ENCODE data around the gene MFRP. TPM values are rescaled to one million over a fixed set of nuclear protein-coding genes. Genes with fewer than 3 reads are reported as not detected.
A peak's percentile ranks its signal among the peaks of the same experiment; 100 is the strongest.

The MFRP gene
- total and polyA plus RNA-seq, 3 donors from 2014 or later, result not detected

GRCh38 chr11:119366690-119367620, 20.4 kb upstream of the MFRP start:
- 61 to 72% methylated on average over 7 to 11 of the region's 11 CpGs for WGBS, 2 donors
- TF ChIP-seq CTCF (IDR thresholded peaks at IDR 0.05) (no peak), POLR2A (IDR thresholded peaks at IDR 0.05) (no peak)
- peaks cover 79% of the 10 kb centered on the region for H3K4me1 ChIP-seq

GRCh38 chr11:119365071-119365591, 18.6 kb upstream of the MFRP start:
- Histone ChIP-seq H3K36me3 (ENCODE audit: low read depth, missing control alignments) (no peaks in the 10 kb centered on the region), H3K4me3 (peak overlapping the region in 1 of 2 donors; percentile 58), H3K9me3 (no peaks in the 10 kb centered on the region), H3K4me1 (peaks cover 75% of the 10 kb centered on the region), H3K27ac (peak overlapping the region in 1 of 2 donors; percentile 71), H3K27me3 (no peaks in the 10 kb centered on the region)
- 27 to 36% methylated on average over 6 of the region's 6 CpGs for WGBS, 2 donors
- intact Hi-C loops (cut with DNase I; ENCODE audit: low total_unique reads), result no loop called here
- no peak for DNase-seq
- no peak for TF ChIP-seq POLR2A (IDR thresholded peaks at IDR 0.05)
- no peak for TF ChIP-seq CTCF (IDR thresholded peaks at IDR 0.05)

More at GRCh38 chr11:119366690-119367620, 20.4 kb upstream of the MFRP start:
- H3K9me3 ChIP-seq, result no peaks in the 10 kb centered on the region
- H3K36me3 ChIP-seq (ENCODE audit: low read depth, missing control alignments), result no peaks in the 10 kb centered on the region
- intact Hi-C loops (cut with DNase I; ENCODE audit: low total_unique reads), result no loop called here
- H3K27ac ChIP-seq, result peak overlapping the region in 1 of 2 donors; percentile 33
- no peaks in the 10 kb centered on the region for H3K27me3 ChIP-seq
- DNase-seq, result no peak
- no peak overlapping the region for H3K4me3 ChIP-seq

- Histone ChIP-seq H3K27me3 (no peaks in the 10 kb centered on the region), H3K9me3 (no peaks in the 10 kb centered on the region), H3K4me1 (peaks cover 67% of the 10 kb centered on the region), H3K4me3 (peak overlapping the region; percentile 49 to 58), H3K36me3 (ENCODE audit: low read depth, missing control alignments) (no peaks in the 10 kb centered on the region), H3K27ac (peak overlapping the region; percentile 68 to 71)
- intact Hi-C loops (cut with DNase I; ENCODE audit: low total_unique reads), result no loop called here
- WGBS, 2 donors, result 5% methylated on average over 62 of the region's 88 CpGs; no CpG with 5 or more reads in 1 of the 2 donors
- peak; percentile 11 for TF ChIP-seq POLR2A (IDR thresholded peaks at IDR 0.05)
- TF ChIP-seq CTCF (IDR thresholded peaks at IDR 0.05), result no peak
- DNase-seq, result peak; percentile 71
Observed at GRCh38 chr11:119363851-119364590, 17.5 kb upstream of the MFRP start.

GRCh38 chr11:119363081-119363850, 16.8 kb upstream of the MFRP start:
- Histone ChIP-seq H3K4me1 (peaks cover 59% of the 10 kb centered on the region), H3K4me3 (peak overlapping the region; percentile 49 to 58), H3K36me3 (ENCODE audit: low read depth, missing control alignments) (no peaks in the 10 kb centered on the region), H3K27me3 (no peaks in the 10 kb centered on the region), H3K27ac (peak overlapping the region; percentile 68 to 71), H3K9me3 (no peaks in the 10 kb centered on the region)
- TF ChIP-seq CTCF (IDR thresholded peaks at IDR 0.05), result no peak
- TF ChIP-seq POLR2A (IDR thresholded peaks at IDR 0.05), result no peak
- intact Hi-C loops (cut with DNase I; ENCODE audit: low total_unique reads), result no loop called here
- 26 to 33% methylated on average over 24 to 43 of the region's 44 CpGs for WGBS, 2 donors
- no peak for DNase-seq

All from testis (tissue), 3 donors.